Brain pericyte (primary cell): Measurements from ENCODE around the gene PHPT1.
"Not testable (repeated sequence)": the region's sequence is repeated elsewhere in the genome, so short reads cannot be mapped to it uniquely, and the experiment has no call there.

Source experiments
- DNase-seq: peaks from one replicate; pipeline ENCODE4 v3.0.0-alpha.2; 2012; ENCODE audit warnings: low read depth, low spot score

Gene PHPT1

GRCh38 chr9:136837146-136837855 lies 11.9 kb upstream of the PHPT1 start:
- DNase-seq, result no peak

GRCh38 chr9:136837856-136838277 lies 11.3 kb upstream of the PHPT1 start:
- not testable (repeated sequence) for DNase-seq

DNA sequence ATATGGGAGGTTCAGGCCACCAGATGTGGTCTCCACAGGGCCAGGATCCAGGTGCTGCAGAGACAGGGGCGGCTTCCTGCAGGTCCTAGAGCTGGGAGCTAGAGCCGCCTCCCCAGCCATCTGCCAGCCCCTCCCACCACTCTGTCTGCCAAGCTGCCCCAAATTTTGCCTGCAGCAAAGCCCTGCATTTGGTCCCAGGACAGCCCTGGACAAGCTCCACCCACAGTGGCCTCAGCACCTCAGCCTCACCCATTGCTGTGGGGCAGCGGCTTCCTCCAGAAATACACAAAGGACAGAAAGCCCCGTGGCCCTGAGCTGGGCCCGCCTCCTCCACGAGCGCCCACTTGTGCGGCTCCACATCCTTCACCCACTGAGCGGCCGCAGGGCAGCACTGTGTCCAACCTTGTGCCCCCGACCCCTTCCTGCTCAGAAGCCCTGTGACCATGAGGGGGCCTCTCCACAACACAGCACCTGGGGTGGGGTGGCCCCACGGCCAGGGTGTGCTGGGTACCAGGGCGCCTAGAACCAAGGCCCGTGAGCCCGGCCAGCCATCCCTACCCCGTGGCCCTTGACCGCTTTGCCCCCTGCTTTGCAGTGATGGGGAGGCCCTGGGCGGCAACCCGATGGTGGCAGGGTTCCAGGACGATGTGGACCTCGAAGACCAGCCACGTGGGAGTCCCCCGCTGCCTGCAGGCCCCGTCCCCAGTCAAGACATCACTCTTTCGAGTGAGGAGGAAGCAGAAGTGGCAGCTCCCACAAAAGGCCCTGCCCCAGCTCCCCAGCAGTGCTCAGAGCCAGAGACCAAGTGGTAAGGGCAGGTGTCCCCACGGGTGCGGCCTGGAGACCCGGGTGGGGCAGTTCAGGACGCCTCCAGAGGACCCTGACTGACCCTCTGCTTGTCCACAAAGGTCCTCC lies 10.6 kb upstream of the PHPT1 start:
- DNase-seq, result no peak

- DNase-seq, result no peak
These were observed 9.7 kb upstream of the PHPT1 start for GRCh38 chr9:136839229-136840139.

DNA sequence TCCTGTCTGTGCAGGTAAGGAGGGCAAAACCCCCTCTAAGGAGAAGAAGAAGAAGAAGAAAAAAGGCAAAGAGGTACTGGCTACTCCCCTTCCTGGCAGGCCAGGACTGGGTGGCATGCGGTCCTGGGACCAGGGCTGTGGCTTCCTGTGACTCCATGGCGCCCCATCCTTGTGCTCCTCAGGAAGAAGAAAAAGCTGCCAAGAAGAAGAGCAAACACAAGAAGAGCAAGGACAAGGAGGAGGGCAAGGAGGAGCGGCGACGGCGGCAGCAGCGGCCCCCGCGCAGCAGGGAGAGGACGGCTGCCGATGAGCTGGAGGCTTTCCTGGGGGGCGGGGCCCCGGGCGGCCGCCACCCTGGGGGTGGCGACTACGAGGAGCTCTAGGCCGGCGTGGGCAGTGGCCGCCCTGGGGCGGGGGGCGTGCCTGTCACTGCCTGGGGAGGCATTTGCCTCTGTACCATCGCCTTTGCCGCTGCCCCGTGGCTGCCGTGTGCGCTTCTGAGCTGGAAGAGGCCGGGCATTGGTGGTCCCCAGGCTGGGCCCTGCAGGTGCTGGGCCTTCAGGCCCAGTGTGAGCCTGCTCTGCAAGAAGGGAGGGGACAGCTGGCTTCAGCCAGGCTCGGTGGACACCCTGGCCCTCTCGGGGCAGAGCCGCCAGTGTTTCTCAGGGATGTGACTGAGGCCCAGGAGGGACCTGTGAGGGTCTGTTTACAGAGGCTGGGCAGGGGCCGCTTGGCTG lies 8.9 kb upstream of the PHPT1 start:
- DNase-seq, result no peak

DNA sequence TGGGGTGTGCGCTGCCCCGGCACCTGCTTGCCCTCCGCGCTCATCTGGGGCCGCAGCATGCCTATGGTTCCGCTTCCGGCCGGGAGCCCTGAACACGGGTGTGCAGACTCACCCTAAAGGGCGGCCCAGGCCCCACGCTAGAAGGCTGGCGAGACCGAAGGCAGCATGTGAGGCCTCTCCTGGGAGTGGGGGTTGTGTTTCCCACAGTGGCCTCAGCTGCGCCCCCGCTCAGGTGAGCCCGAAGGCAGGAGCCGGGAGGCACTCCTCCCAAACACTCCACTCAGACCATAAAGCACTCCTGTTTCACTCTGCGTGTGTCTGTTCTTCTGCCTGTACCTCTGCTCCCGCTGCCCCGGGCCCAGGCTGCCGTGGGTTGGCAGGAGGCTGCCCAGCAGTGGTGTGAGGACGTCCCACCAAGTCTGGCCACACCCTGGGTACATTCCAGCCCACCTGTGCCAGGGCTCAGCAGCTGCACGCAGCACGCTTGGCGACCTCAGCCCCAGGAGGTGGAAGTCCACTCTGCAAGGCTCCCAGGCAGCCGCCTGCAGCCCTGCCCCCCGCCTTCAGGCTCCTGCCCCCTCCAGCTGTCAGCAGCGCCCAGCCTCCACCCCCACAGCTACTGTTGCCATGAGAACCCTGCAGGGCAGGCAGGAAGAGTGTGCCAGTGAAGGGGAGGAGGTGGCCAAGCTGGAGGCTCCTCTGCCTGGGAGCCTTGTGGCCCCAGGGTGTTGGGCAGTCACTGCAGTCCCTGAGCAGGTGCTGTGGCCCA lies 8.1 kb upstream of the PHPT1 start:
- DNase-seq, result peak; percentile 44

DNA sequence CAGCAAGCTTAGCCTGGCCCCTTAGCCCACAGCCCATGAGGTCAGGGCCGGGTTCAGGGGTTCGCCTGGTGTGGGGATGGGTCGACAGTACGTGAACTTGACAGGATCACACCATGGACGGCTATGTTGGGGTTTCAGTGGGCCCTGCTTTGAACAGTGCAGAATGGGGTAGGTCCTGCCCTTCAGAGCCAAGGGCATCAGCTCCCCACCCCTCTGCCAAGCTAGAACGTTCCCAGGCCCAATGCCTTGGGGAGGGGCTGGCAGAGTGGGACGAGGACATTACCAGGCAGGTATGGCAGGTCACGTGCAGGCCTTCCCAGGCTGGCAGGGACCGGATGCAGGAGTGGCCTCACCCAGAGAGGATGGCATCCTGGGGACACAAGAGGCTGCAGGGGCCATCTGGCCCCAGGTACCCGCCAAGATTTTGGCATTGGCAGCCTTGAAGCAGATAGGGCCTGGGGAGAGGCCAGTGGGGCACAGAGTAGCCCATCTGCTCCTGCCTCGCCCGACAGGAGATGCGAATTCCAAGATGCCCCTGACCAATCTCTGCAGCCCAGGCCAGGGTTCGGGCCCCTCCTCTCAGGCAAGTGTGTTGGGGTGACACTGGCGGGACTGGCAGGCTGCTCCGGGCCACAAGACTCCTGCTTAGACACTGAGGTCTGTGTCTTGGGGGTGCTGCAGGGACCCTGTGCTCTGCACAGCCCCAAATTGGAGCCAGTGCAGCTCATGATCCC lies 7.4 kb upstream of the PHPT1 start:
- DNase-seq, result not testable (repeated sequence)

DNA sequence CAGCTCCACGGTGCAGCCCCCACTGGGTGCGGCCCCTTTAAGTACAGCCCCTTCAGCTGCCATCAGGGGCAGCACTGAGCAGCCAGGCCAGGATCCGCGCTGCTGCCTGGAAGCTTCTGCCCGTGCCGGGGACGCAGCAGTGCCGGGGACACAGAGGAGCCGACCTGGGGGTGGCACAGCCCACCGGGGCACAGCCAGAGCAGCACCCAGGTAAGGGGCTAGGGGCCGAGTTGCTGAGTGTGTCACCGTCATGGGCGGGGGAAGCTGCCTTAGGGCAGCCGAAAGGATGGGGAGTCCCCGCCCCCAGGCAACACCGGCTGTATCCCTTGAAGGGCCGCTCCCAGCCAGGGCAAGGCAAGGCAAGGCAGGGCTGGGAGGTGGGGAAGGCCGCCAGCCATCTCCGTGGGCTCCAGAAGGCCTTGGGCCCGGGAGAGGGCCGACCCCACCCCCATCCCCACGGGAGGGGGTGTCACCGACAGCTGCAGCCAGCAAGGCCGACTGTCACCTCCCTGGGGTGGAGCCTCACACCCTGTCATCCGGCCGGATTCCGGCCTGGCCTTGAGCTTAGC lies 6.7 kb upstream of the PHPT1 start, which contains the start of gene AJM1:
Gene AJM1 (plus strand): TSS at position 99 of the 569 bp plus-strand sequence. CDS start 1,937 bp downstream, outside the sequence.
- DNase-seq, result not testable (repeated sequence)

DNA sequence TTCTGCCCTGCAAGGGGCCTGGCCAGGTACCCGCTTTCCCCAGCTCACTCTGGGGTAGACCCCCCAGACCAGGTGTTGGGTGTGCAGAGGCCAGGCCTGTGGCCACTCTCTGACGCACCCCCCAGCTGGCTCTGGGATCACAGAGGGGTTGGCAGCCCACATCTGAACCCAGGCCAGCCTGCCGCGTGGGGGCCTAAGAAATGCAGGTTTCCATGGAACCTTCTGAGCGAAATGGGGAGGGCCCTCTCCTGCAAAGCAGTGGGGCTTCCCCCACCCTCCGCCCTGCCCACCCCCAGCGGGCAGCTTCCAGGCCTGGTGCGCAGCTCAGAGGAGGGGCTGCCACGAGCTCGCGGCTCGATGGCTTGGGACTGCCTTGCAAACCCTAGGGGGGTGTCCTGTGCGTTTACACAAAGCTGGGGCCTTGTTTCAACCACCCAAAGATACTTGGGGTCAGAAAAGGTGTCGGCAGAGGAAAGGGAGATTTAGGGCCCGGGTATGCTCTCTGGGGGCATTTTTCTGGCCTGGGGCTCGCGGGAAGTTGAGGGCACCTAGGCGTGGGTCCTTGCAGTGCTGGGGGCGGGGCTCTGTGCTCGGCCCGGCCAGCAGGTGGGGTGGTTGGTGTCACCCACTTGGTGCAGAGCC lies 5.9 kb upstream of the PHPT1 start:
- DNase-seq, result not testable (repeated sequence)

DNA sequence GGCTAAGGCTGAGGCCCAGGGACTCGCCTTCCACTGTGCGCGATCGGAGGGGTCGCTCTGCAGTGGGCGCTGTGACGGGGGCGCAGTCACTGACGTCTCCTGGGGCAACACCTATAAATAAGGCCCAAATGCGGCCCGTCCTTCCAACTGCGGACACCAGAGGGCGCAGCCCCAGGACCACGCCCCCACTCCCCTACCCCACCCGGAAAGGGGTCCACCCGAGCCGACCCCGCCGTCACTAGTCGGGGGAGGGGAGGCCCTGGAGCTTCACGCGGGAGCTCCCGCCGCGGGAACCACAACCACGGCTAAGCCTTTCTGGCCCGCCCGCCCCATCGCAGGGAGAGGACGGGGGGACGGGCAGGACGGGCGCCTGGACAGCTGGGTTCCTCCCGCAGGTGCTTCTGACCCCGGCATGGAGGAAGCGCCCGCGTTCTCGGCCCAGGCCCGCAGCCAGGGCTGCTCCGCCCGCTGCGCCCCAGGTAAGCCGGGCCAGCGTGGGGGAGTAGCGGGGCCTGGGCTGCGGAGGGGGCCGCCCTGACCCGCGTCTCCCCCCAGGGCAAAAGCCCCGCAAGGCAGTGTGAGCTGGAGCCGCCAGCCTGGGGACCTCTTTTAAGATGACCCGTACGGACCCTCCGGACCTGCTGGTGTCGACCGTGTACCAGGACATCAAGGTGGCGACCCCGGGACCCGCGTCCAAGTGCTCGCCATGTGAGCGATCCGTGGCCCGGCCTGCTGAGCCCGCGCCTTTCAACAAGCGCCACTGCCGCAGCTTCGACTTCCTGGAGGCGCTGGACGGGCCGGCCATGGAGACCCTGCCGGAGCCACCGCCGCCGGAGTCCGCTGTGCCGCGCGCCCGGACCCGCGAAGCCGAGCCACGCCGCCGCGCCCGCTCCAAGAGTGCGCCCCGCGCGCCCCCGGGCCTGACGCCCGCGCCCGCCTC lies 5.1 kb upstream of the PHPT1 start:
- not testable (repeated sequence) for DNase-seq

GRCh38 chr9:136844761-136845464 lies 4.3 kb upstream of the PHPT1 start:
- DNase-seq, result no peak

- no peak for DNase-seq
These were observed 3.5 kb upstream of the PHPT1 start for GRCh38 chr9:136845465-136846260.

GRCh38 chr9:136846376-136847087 lies 2.7 kb upstream of the PHPT1 start:
- DNase-seq, result no peak

DNA sequence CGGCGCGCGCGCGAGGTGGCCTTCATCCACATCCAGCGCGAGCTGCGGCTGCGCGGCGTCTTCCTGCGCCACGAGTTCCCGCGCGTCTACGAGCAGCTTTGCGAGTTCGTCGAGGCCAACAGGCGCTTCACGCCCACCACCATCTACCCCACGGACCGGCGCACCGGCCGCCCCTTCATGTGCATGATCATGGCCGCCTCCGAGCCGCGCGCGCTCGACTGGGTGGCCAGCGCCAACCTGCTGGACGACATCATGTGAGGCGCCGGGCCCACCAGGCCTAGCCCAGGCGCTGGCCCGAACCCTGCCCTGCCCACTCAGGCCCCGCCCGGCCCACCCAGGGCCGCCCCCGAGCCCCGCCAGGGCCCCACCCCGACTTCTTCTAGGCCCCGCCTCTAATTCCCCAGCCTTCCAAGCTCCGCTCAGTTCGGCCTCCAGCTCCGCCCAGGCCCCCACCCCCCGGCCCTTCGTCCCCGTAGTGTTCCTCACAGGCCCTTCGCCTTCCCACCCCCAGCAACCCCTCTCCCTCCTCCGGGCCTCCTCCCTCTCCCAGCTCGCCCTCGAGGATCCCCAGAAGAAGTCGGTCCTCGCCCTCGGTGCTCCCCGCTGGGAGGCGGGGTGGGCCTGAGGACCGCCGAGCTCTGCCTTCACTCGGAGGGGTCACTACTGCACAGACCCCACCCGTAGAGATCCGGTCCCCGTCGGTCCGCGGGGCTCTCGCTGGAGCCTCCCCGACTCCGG lies 2.0 kb upstream of the PHPT1 start:
- no peak for DNase-seq
